OCI-LY1 (cell line): Measurements from ENCODE around the gene CCSAP.

Experiments
- H2AFZ ChIP-seq: fragments of 200-600 bp; sonication (generic), shearing (Covaris generic); 2 replicates; pipeline ENCODE4 v1.6.0; 2014; ENCODE audit warnings: antibody characterized with exemption, mild to moderate bottlenecking, low read length
- H3F3A ChIP-seq: fragments of 200-600 bp; sonication (generic), shearing (Covaris generic); 2 replicates; pipeline ENCODE4 v1.6.0; 2014; ENCODE audit warnings: mild to moderate bottlenecking, antibody characterized with exemption, low read length, moderate library complexity; ENCODE audit not compliant: insufficient read depth
- H3K27ac ChIP-seq: fragments of 200-600 bp; sonication (generic); 2 replicates; pipeline ENCODE4 v1.5.1; 2014; ENCODE audit warnings: low read length, mixed run types, mild to moderate bottlenecking, low read depth; ENCODE audit not compliant: poor library complexity, severe bottlenecking
- H3K27me3 ChIP-seq: fragments of 200-600 bp; sonication (generic); 2 replicates; pipeline ENCODE4 v1.6.0; 2014; ENCODE audit warnings: antibody characterized with exemption, mild to moderate bottlenecking, low read length, moderate library complexity; ENCODE audit not compliant: insufficient read depth
- H3K36me3 ChIP-seq: fragments of 200-600 bp; sonication (generic); 2 replicates; pipeline ENCODE4 v1.6.1; 2014; ENCODE audit warnings: mild to moderate bottlenecking, antibody characterized with exemption, low read length, moderate library complexity, mixed read lengths; ENCODE audit not compliant: insufficient read depth
- H3K4me1 ChIP-seq: fragments of 200-600 bp; sonication (generic); 2 replicates; pipeline ENCODE4 v1.5.1; 2014; ENCODE audit warnings: mild to moderate bottlenecking, low read length, moderate library complexity; ENCODE audit not compliant: insufficient read depth, severe bottlenecking
- H3K4me2 ChIP-seq: fragments of 200-600 bp; sonication (generic), shearing (Covaris generic); 2 replicates; pipeline ENCODE4 v1.6.1; 2014; ENCODE audit warnings: low read length
- H3K4me3 ChIP-seq: fragments of 200-600 bp; sonication (generic); 2 replicates; pipeline ENCODE4 v1.5.1; 2014; ENCODE audit warnings: low read length, low read depth, mild to moderate bottlenecking, mixed read lengths; ENCODE audit not compliant: poor library complexity, severe bottlenecking
- H3K79me2 ChIP-seq: fragments of 200-600 bp; shearing (Covaris generic); 2 replicates; pipeline ENCODE4 v1.6.1; 2016; ENCODE audit warnings: mixed run types, low read length, mixed read lengths; ENCODE audit not compliant: insufficient read depth
- H3K9ac ChIP-seq: fragments of 200-600 bp; sonication (generic), shearing (Covaris generic); 2 replicates; pipeline ENCODE4 v1.6.1; 2014; ENCODE audit warnings: mild to moderate bottlenecking, low read length, mixed read lengths
- H3K9me2 ChIP-seq: fragments of 200-600 bp; sonication (generic), shearing (Covaris generic); 2 replicates; pipeline ENCODE4 v1.6.1; 2014; ENCODE audit warnings: low read depth, mild to moderate bottlenecking, low read length, mixed read lengths
- H3K9me3 ChIP-seq: fragments of 200-600 bp; shearing (Covaris generic); 2 replicates; pipeline ENCODE4 v1.6.1; 2014; ENCODE audit warnings: low read length, mixed read lengths
- H4K20me1 ChIP-seq: fragments of 200-600 bp; sonication (generic), shearing (Covaris generic); 2 replicates; pipeline ENCODE4 v1.6.0; 2016; ENCODE audit warnings: mild to moderate bottlenecking, low read length; ENCODE audit not compliant: insufficient read depth
- CTCF ChIP-seq: fragments of 200-600 bp; sonication (generic), shearing (Covaris generic); IDR thresholded peaks from 2 replicates; pipeline ENCODE4 v1.5.1; 2017; ENCODE audit warnings: mild to moderate bottlenecking, antibody characterized with exemption, low read length, moderate library complexity, mixed read lengths
- EZH2 ChIP-seq: fragments of 200-600 bp; sonication (generic), shearing (Covaris generic); IDR thresholded peaks from 2 replicates; pipeline ENCODE4 v1.8.0; 2017; ENCODE audit warnings: borderline replicate concordance, mixed run types, mild to moderate bottlenecking, antibody characterized with exemption, low read length, moderate library complexity, mixed read lengths

The CCSAP gene

GRCh38 chr1:229281339-229281926, 61.4 kb downstream of the CCSAP start:
- 0 out of 2 replicates have a peak, but pooled peaks cover 4% of the 10 kb centered on the region for H3K36me3 ChIP-seq
- H3K9ac ChIP-seq = no peak overlapping the region
- H3K4me3 ChIP-seq = no peak overlapping the region
- H2AFZ ChIP-seq = no peak overlapping the region
- no peaks in the 10 kb centered on the region for H3K27me3 ChIP-seq
- TF ChIP-seq CTCF (no peak), EZH2 (no peak)
- no peak overlapping the region for H3K27ac ChIP-seq
- H3F3A ChIP-seq = no peaks in the 10 kb centered on the region
- H3K9me2 ChIP-seq = no peaks in the 10 kb centered on the region
- no peaks in the 10 kb centered on the region for H4K20me1 ChIP-seq
- peaks cover 29% of the 10 kb centered on the region for H3K79me2 ChIP-seq
- H3K9me3 ChIP-seq = 0 out of 2 replicates have a peak, but pooled peaks cover 3% of the 10 kb centered on the region
- H3K4me1 ChIP-seq = no peaks in the 10 kb centered on the region
- no peak overlapping the region for H3K4me2 ChIP-seq

GRCh38 chr1:229280921-229281320, 61.9 kb downstream of the CCSAP start:
- H3K4me1 ChIP-seq = no peaks in the 10 kb centered on the region
- no peak overlapping the region for H3K4me3 ChIP-seq
- H3K79me2 ChIP-seq = peaks cover 26% of the 10 kb centered on the region
- TF ChIP-seq CTCF (no peak), EZH2 (no peak)
- no peaks in the 10 kb centered on the region for H3F3A ChIP-seq
- H2AFZ ChIP-seq = no peak overlapping the region
- no peak overlapping the region for H3K27ac ChIP-seq
- no peak overlapping the region for H3K9ac ChIP-seq
- 0 out of 2 replicates have a peak, but pooled peaks cover 4% of the 10 kb centered on the region for H3K36me3 ChIP-seq
- no peaks in the 10 kb centered on the region for H3K9me2 ChIP-seq
- no peaks in the 10 kb centered on the region for H3K27me3 ChIP-seq
- no peaks in the 10 kb centered on the region for H4K20me1 ChIP-seq
- H3K9me3 ChIP-seq = 0 out of 2 replicates have a peak, but pooled peaks cover 3% of the 10 kb centered on the region
- H3K4me2 ChIP-seq = no peak overlapping the region

- peaks cover 27% of the 10 kb centered on the region for H3K79me2 ChIP-seq
- H3K9ac ChIP-seq = no peak overlapping the region
- 0 out of 2 replicates have a peak, but pooled peaks cover 3% of the 10 kb centered on the region for H3K9me3 ChIP-seq
- H3K27me3 ChIP-seq = no peaks in the 10 kb centered on the region
- no peak overlapping the region for H3K4me3 ChIP-seq
- H3K4me2 ChIP-seq = no peak overlapping the region
- H3K9me2 ChIP-seq = no peaks in the 10 kb centered on the region
- H2AFZ ChIP-seq = no peak overlapping the region
- 0 out of 2 replicates have a peak, but pooled peaks cover 4% of the 10 kb centered on the region for H3K36me3 ChIP-seq
- no peaks in the 10 kb centered on the region for H4K20me1 ChIP-seq
- no peak overlapping the region for H3K27ac ChIP-seq
- H3F3A ChIP-seq = no peaks in the 10 kb centered on the region
- H3K4me1 ChIP-seq = no peaks in the 10 kb centered on the region
- no peak for TF ChIP-seq CTCF
- no peak for TF ChIP-seq EZH2
Measured at GRCh38 chr1:229280037-229280828, 62.6 kb downstream of the CCSAP start.
